Stimulated activated CD4-positive, alpha-beta T cell treated with anti-CD3 and anti-CD28 coated beads, Interleukin-4, amount 100 ng/mL, for 48 hours (primary cell): Measurements from ENCODE around the gene ARFGEF2.
A peak's percentile ranks its signal among the peaks of the same experiment; 100 is the strongest.
"Not testable (repeated sequence)": the region's sequence is repeated elsewhere in the genome, so short reads cannot be mapped to it uniquely, and the experiment has no call there.

Experiments
- DNase-seq, 2 donors: peaks; one replicate each; pipeline ENCODE4 v3.0.0-alpha.2; 2020; ENCODE audit warnings: low read depth in 2 of 2

The ARFGEF2 gene

GRCh38 chr20:48995589-48995988, 74.1 kb downstream of the ARFGEF2 start:
- no peak for DNase-seq

GRCh38 chr20:48999890-49000870, 78.7 kb downstream of the ARFGEF2 start:
- no peak for DNase-seq

GRCh38 chr20:49001741-49002140, 80.2 kb downstream of the ARFGEF2 start:
- DNase-seq: no peak

- no peak for DNase-seq
These were observed 85.0 kb downstream of the ARFGEF2 start for GRCh38 chr20:49006446-49006980.

- no peak for DNase-seq
These were observed 88.6 kb downstream of the ARFGEF2 start for GRCh38 chr20:49009899-49010631.

- DNase-seq: no peak
These were observed 102.7 kb downstream of the ARFGEF2 start for GRCh38 chr20:49024220-49024619.

- DNase-seq: not testable (repeated sequence)
These were observed 106.7 kb downstream of the ARFGEF2 start for GRCh38 chr20:49028177-49028576.

- DNase-seq: no peak
These were observed 107.2 kb downstream of the ARFGEF2 start for GRCh38 chr20:49028684-49029083.

GRCh38 chr20:49029203-49029602, 107.7 kb downstream of the ARFGEF2 start:
- DNase-seq: no peak

GRCh38 chr20:49030954-49031619, 109.6 kb downstream of the ARFGEF2 start:
- no peak for DNase-seq

GRCh38 chr20:49032455-49032854, 110.9 kb downstream of the ARFGEF2 start:
- no peak for DNase-seq

- DNase-seq: no peak
These were observed 112.7 kb downstream of the ARFGEF2 start for GRCh38 chr20:49034070-49034732.

- peak in 1 of 2 donors; percentile 7 for DNase-seq
These were observed 116.5 kb downstream of the ARFGEF2 start for GRCh38 chr20:49037962-49038387.

GRCh38 chr20:49039854-49040253, 118.3 kb downstream of the ARFGEF2 start:
- DNase-seq: no peak

- no peak for DNase-seq
These were observed 121.5 kb downstream of the ARFGEF2 start for GRCh38 chr20:49043000-49043399.

GRCh38 chr20:49045440-49046086, 124.1 kb downstream of the ARFGEF2 start:
- peak; percentile 12 to 15 for DNase-seq

GRCh38 chr20:49046087-49046900, 124.8 kb downstream of the ARFGEF2 start, which contains the start of gene CSE1L:
Gene CSE1L, plus strand, starts transcription at chr20:49046312. Its CDS starts 12,152 bp downstream, at chr20:49058464.
- peak; percentile 91 for DNase-seq

GRCh38 chr20:49052334-49052733, 130.8 kb downstream of the ARFGEF2 start:
- no peak for DNase-seq

- no peak for DNase-seq
These were observed 132.6 kb downstream of the ARFGEF2 start for GRCh38 chr20:49054056-49054643.
